ENCODE data around the gene DPYSL3.

Gene DPYSL3

DNA sequence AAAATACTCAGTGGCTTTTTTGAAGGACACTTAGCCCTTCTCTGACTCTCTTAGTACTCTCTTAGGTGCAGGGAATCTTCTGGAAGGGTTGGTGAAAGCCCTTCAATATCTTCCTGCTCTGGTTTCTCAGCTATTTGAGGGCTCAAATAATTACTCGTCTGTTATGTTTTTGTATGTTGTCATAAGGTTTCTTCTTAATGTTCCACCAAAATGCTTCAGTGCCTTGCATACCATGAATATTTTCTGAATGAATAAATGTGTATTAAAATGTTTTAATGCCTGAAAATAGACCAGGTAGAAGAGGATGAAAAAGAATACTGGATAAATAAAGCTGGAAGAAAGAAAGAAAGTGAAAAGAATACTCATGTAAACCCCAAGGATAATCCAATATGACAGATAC, 150.8 kb downstream of the DPYSL3 start:
- no peak for DNase-seq
- no peaks in the 10 kb centered on the region for H3K4me1 ChIP-seq (ENCODE audit: control insufficient read depth, insufficient read depth, low read length, poor library complexity, severe bottlenecking)
- H3K27me3 ChIP-seq (replicated peaks; ENCODE audit: control insufficient read depth, insufficient read depth, low read length, poor library complexity, severe bottlenecking), result no peaks in the 10 kb centered on the region
- no peaks in the 10 kb centered on the region for H3K9me3 ChIP-seq (ENCODE audit: control insufficient read depth, low read length)
- H3K27ac ChIP-seq (ENCODE audit: insufficient read depth, low read length, poor library complexity, severe bottlenecking), result no peak overlapping the region
- H3K4me3 ChIP-seq (ENCODE audit: insufficient read depth, low read depth, low read length, poor library complexity, severe bottlenecking), result no peak overlapping the region
- H3K36me3 ChIP-seq (ENCODE audit: control insufficient read depth, insufficient read depth, low read length), result no peaks in the 10 kb centered on the region

DNA sequence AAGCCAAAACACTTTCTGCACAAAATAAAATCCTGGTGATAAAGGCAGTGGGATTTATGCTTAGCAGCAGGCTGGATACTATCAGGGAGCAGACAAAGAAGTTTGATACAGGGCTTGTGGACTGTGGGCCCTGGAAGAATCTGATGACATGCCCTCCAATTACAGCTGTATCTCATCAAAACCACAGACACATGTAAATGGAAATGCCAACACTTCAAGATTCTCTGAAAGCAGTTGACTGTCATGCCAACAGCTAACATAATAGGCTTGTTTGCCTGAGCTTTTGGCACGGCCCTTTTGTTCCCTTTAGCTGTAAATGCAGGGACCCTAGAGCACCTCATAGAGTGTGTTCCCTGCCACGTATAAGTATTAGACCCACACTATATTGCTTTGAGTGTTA, 160.6 kb downstream of the DPYSL3 start:
- Histone ChIP-seq H3K27ac (ENCODE audit: insufficient read depth, low read length, poor library complexity, severe bottlenecking) (no peak overlapping the region), H3K4me1 (ENCODE audit: control insufficient read depth, insufficient read depth, low read length, poor library complexity, severe bottlenecking) (no peaks in the 10 kb centered on the region)
- DNase-seq, result no peak

DNA sequence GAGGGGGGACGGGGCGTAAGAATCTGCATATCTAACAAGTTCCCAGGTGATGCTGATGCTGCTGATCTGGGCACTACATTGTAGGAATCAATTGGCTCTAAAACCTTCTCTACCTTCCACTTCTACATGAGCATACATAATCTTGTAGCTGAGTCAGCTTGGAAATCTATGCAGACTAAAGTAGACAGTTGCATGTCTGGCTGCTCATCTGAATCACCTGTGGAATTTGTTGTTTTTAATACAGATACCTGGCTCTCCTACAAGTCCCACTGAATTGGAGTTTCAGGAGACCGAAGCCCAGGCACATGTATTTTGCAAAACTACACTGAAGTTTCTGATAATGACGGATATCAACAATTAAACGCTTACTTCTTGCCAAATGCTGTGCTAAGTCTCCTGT, 161.4 kb downstream of the DPYSL3 start:
- Histone ChIP-seq H3K36me3 (ENCODE audit: control insufficient read depth, insufficient read depth, low read length) (no peaks in the 10 kb centered on the region), H3K27me3 (replicated peaks; ENCODE audit: control insufficient read depth, insufficient read depth, low read length, poor library complexity, severe bottlenecking) (no peaks in the 10 kb centered on the region), H3K27ac (ENCODE audit: insufficient read depth, low read length, poor library complexity, severe bottlenecking) (no peak overlapping the region), H3K9me3 (ENCODE audit: control insufficient read depth, low read length) (no peaks in the 10 kb centered on the region), H3K4me1 (ENCODE audit: control insufficient read depth, insufficient read depth, low read length, poor library complexity, severe bottlenecking) (no peaks in the 10 kb centered on the region), H3K4me3 (ENCODE audit: insufficient read depth, low read depth, low read length, poor library complexity, severe bottlenecking) (no peak overlapping the region)
- no peak for DNase-seq

More for the DNA sequence above, 160.6 kb downstream of the DPYSL3 start:
- H3K4me3 ChIP-seq (ENCODE audit: insufficient read depth, low read depth, low read length, poor library complexity, severe bottlenecking), result no peak overlapping the region
- H3K36me3 ChIP-seq (ENCODE audit: control insufficient read depth, insufficient read depth, low read length), result no peaks in the 10 kb centered on the region
- no peaks in the 10 kb centered on the region for H3K9me3 ChIP-seq (ENCODE audit: control insufficient read depth, low read length)
- H3K27me3 ChIP-seq (replicated peaks; ENCODE audit: control insufficient read depth, insufficient read depth, low read length, poor library complexity, severe bottlenecking), result no peaks in the 10 kb centered on the region

DNA sequence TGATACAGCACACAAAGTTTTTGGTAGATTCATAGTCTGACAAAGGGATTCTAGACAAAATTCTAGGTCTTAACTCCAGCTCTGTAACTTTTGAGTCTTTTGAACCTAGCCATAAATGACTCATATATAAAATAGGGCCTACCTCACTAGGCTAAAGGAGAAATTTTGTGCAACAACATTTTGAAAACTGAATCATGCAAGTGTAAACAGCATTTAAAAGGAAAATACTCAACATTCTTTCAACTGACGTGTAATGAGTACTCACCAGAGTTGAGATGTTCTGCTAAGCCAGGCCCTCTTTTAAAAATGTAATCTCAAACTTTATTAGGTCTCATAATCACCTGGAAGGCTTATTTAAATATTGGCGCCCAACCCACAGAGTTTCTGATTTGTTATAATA, 161.8 kb downstream of the DPYSL3 start:
- Histone ChIP-seq H3K4me1 (ENCODE audit: control insufficient read depth, insufficient read depth, low read length, poor library complexity, severe bottlenecking) (no peaks in the 10 kb centered on the region), H3K9me3 (ENCODE audit: control insufficient read depth, low read length) (no peaks in the 10 kb centered on the region), H3K36me3 (ENCODE audit: control insufficient read depth, insufficient read depth, low read length) (no peaks in the 10 kb centered on the region), H3K27me3 (replicated peaks; ENCODE audit: control insufficient read depth, insufficient read depth, low read length, poor library complexity, severe bottlenecking) (no peaks in the 10 kb centered on the region), H3K27ac (ENCODE audit: insufficient read depth, low read length, poor library complexity, severe bottlenecking) (no peak overlapping the region), H3K4me3 (ENCODE audit: insufficient read depth, low read depth, low read length, poor library complexity, severe bottlenecking) (no peak overlapping the region)
- DNase-seq, result no peak

DNA sequence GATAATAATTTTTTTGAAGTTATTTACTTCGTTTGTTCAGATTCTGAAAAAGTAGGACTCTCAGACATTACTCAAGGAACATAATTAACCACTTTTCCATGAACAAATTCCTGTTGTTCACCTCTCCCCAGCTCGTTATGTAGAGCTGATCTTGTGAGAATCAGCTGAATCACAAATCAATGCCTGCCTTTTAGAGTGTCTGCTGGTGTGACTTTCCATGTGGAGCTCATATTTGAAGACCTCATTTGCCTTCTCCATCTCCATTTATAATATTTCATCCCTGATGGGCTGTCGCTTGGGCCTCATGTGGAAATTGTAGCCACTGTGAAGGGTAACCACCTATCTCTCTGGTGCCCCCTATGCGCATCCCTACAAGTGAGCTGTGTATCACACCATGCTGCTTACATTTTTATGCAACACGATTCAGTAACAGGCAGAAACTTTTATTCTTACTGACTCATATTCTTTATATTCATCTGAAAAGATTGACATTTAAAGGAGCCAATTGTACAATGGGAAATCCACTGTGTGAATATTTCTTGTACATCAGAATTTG, 163.8 kb downstream of the DPYSL3 start:
- H3K27me3 ChIP-seq (replicated peaks; ENCODE audit: control insufficient read depth, insufficient read depth, low read length, poor library complexity, severe bottlenecking), result no peaks in the 10 kb centered on the region
- H3K4me1 ChIP-seq (ENCODE audit: control insufficient read depth, insufficient read depth, low read length, poor library complexity, severe bottlenecking), result no peaks in the 10 kb centered on the region
- H3K9me3 ChIP-seq (ENCODE audit: control insufficient read depth, low read length), result no peaks in the 10 kb centered on the region
- no peak overlapping the region for H3K4me3 ChIP-seq (ENCODE audit: insufficient read depth, low read depth, low read length, poor library complexity, severe bottlenecking)
- H3K27ac ChIP-seq (ENCODE audit: insufficient read depth, low read length, poor library complexity, severe bottlenecking), result no peak overlapping the region
- no peaks in the 10 kb centered on the region for H3K36me3 ChIP-seq (ENCODE audit: control insufficient read depth, insufficient read depth, low read length)
- no peak for DNase-seq

DNA sequence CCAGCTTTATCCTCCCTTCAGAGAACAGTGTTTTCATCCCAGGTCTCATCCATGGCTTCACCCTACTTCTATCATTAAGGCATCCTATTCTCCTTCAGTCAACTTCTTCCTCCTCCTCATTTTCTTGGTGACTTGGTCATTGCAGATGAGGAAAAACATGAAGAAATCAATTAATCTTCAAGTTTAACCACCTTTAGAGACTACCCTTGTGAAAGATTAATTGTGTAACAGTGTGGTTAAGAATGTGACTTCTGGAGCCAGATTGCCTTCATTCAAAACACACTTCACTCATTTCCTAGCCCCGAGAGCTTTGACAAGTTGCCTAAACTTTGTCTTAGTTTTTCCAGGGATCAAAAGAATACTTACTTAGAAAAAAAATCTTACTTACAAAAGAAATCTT, 165.0 kb downstream of the DPYSL3 start:
- Histone ChIP-seq H3K4me3 (ENCODE audit: insufficient read depth, low read depth, low read length, poor library complexity, severe bottlenecking) (no peak overlapping the region), H3K27ac (ENCODE audit: insufficient read depth, low read length, poor library complexity, severe bottlenecking) (no peak overlapping the region), H3K9me3 (ENCODE audit: control insufficient read depth, low read length) (no peaks in the 10 kb centered on the region)

DNA sequence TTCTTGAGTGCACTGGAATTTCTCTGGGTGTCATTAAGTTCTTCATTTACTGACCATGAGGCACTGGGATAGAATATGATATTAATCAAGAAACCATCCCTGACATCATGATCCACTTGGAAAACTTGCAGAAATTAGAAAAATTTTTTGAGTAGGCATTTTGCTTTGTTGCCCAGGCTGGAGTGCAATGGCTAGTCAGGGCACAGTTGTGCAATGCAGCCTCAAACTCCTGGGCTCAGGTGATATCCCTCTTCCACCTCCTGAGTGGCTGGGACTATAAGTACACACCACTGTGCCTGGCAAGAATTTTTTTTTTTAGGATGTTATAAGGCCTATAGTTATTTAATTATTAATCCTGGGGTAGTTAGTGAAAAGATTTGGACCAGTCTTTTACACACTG, 168.5 kb downstream of the DPYSL3 start:
- Histone ChIP-seq H3K36me3 (ENCODE audit: control insufficient read depth, insufficient read depth, low read length) (no peaks in the 10 kb centered on the region), H3K4me1 (ENCODE audit: control insufficient read depth, insufficient read depth, low read length, poor library complexity, severe bottlenecking) (no peaks in the 10 kb centered on the region), H3K27me3 (replicated peaks; ENCODE audit: control insufficient read depth, insufficient read depth, low read length, poor library complexity, severe bottlenecking) (no peaks in the 10 kb centered on the region), H3K4me3 (ENCODE audit: insufficient read depth, low read depth, low read length, poor library complexity, severe bottlenecking) (no peak overlapping the region), H3K9me3 (ENCODE audit: control insufficient read depth, low read length) (no peaks in the 10 kb centered on the region), H3K27ac (ENCODE audit: insufficient read depth, low read length, poor library complexity, severe bottlenecking) (no peak overlapping the region)
- DNase-seq, result no peak

More for the DNA sequence above, 165.0 kb downstream of the DPYSL3 start:
- no peak for DNase-seq
- Histone ChIP-seq H3K27me3 (replicated peaks; ENCODE audit: control insufficient read depth, insufficient read depth, low read length, poor library complexity, severe bottlenecking) (no peaks in the 10 kb centered on the region), H3K4me1 (ENCODE audit: control insufficient read depth, insufficient read depth, low read length, poor library complexity, severe bottlenecking) (no peaks in the 10 kb centered on the region), H3K36me3 (ENCODE audit: control insufficient read depth, insufficient read depth, low read length) (no peaks in the 10 kb centered on the region)

DNA sequence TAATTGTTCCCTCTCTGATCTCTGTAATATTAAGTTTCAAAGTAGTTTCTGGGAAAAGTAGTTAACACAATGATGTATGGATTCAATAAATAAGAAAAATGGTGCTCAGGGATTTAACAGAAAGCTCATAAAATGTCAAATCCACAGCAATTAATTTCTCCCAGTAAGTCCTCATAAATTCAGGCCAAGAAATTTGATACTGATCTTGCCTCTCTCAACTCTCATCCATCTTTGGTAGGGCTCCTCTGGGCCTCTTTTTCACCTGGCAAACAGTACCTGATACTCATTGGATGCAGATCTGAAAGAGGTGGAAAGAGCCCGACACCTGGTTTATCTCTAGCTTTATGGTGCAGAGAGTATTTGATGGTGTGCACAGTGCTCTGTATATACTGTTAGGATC, 168.9 kb downstream of the DPYSL3 start:
- Histone ChIP-seq H3K4me3 (ENCODE audit: insufficient read depth, low read depth, low read length, poor library complexity, severe bottlenecking) (no peak overlapping the region), H3K27me3 (replicated peaks; ENCODE audit: control insufficient read depth, insufficient read depth, low read length, poor library complexity, severe bottlenecking) (no peaks in the 10 kb centered on the region), H3K4me1 (ENCODE audit: control insufficient read depth, insufficient read depth, low read length, poor library complexity, severe bottlenecking) (no peaks in the 10 kb centered on the region), H3K9me3 (ENCODE audit: control insufficient read depth, low read length) (no peaks in the 10 kb centered on the region), H3K27ac (ENCODE audit: insufficient read depth, low read length, poor library complexity, severe bottlenecking) (no peak overlapping the region), H3K36me3 (ENCODE audit: control insufficient read depth, insufficient read depth, low read length) (no peaks in the 10 kb centered on the region)
- no peak for DNase-seq

Data from effector memory CD4-positive, alpha-beta T cell (primary cell).